GM10266 (cell line): ENCODE measurements around the gene SRP19.
"Not testable (repeated sequence)": the region's sequence is repeated elsewhere in the genome, so short reads cannot be mapped to it uniquely, and the experiment has no call there.

Experiments used
- DNase-seq: peaks from one replicate; pipeline ENCODE4 v3.0.0; 2012; ENCODE audit errors: extremely low spot score
- TF ChIP-seq, protein P1 (sequence below): IDR thresholded peaks from 2 replicates; pipeline ENCODE4 v1.5.1; 2012; ENCODE audit warnings: mild to moderate bottlenecking, low read depth; ENCODE audit not compliant: control insufficient read depth, insufficient read depth; ENCODE audit errors: missing control alignments

SRP19 gene

DNA sequence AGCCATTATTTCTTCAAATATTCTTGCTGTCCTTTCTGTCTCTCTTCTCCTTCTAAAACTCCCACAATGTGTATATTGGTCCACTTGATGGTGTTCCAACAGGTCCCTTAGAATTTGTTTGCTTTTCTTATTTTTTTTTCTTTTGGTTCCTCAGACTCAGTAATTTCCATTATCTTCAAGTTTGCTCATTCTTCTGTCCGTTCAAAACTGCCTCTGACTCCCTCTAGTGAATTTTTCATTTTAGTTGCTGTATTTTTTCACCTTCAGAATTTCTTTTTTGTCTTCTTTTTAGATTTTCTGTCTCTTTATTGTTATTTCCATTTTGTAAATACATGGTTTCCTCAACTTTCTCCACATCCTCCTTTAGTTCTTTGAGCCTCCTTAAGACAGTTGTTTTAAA lies 6.4 kb upstream of the SRP19 start:
- TF ChIP-seq, protein P1, sequence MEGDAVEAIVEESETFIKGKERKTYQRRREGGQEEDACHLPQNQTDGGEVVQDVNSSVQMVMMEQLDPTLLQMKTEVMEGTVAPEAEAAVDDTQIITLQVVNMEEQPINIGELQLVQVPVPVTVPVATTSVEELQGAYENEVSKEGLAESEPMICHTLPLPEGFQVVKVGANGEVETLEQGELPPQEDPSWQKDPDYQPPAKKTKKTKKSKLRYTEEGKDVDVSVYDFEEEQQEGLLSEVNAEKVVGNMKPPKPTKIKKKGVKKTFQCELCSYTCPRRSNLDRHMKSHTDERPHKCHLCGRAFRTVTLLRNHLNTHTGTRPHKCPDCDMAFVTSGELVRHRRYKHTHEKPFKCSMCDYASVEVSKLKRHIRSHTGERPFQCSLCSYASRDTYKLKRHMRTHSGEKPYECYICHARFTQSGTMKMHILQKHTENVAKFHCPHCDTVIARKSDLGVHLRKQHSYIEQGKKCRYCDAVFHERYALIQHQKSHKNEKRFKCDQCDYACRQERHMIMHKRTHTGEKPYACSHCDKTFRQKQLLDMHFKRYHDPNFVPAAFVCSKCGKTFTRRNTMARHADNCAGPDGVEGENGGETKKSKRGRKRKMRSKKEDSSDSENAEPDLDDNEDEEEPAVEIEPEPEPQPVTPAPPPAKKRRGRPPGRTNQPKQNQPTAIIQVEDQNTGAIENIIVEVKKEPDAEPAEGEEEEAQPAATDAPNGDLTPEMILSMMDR, result no peak
- no peak for DNase-seq

GRCh38 chr5:112857866-112858265 lies 3.2 kb upstream of the SRP19 start:
- TF ChIP-seq, protein P1, result no peak
- no peak for DNase-seq

- not testable (repeated sequence) for DNase-seq
Observed at GRCh38 chr5:112860571-112860928, 537 bp upstream of the SRP19 start.

GRCh38 chr5:112861638-112861985 lies 525 bp downstream of the SRP19 start:
- DNase-seq, result no peak
- TF ChIP-seq, protein P1, result no peak

DNA sequence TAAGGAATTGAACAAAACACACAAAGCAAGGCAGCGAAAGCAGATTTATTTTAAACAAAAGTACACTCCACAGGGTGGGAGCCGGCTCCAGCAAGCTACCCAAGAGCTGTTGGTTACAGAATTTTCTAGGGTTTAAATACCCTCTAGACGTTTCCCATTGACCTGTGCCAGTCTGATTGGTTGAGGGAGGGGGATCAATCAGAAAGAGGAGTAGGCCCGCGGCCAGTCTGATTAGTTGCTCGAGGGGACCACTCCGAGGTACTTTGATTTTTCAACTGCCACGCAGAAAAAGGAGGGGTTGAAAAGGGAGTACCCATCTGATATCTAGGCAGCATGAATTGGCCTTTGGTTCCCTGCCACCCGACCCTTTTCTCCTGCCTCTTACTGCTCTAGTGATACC lies 998 bp downstream of the SRP19 start:
- DNase-seq, result no peak

DNA sequence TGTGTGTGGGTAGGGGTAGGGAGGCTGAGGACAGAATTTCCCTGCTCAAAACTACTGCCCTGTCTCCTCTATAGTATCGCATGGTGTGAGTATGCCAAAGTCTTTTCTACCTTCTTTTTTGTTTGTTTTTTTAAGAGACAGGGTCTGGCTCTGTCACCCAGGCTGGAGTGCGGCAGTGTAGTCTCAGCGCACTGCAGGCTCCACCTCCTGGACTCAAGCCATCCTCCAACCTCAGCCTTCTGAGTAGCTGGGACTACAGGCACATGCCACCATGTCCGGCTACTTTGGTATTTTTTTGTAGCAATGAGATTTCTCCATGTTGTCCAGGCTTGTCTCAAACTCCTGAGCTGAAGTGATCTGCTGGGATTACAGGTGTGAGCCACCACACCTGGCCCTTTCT lies 2.5 kb downstream of the SRP19 start:
- TF ChIP-seq, protein P1, result no peak

More for the DNA sequence above, 998 bp downstream of the SRP19 start:
- TF ChIP-seq, protein P1, result no peak

DNA sequence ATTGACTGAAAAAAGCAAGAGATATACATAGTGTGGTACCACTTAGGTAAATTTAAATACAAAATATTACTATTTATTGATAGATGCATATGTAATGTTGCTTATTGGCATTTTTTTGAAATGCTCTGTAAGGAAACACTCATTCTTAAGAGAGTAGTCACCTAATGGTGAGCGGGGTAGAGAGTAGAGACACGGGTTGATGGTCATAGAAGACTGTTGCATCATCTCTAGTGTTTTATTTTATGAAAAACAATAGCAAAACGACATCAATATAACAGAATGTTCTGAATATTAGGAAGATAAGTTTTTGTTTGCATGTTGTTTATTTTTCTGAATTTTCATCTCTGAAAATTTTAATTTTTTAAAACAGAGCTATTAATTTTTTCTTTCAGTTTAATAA lies 4.0 kb downstream of the SRP19 start:
- TF ChIP-seq, protein P1, result no peak
- no peak for DNase-seq

More for the DNA sequence above, 2.5 kb downstream of the SRP19 start:
- DNase-seq, result no peak

DNA sequence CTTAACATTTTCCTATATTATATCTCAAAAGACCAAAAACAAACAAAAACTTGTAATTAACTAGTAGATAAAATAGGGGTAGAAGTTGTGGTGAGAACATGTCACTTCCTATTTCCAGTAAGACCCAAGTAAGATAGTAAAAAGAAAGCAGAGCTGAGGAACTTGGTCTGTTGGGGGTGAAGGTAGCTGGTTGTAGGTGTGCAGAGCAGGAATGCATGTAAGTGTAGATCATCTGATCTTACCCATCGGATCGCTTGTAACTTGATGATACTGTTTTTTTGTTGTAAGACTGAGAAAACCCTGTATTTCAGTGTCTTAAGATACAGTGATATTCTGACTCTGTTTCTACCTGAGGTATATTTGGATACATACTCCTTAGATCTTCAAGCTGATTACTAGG lies 5.7 kb downstream of the SRP19 start:
- DNase-seq, result no peak
- TF ChIP-seq, protein P1, result no peak
